ENCODE data around the gene KPRP.

KPRP gene

GRCh38 chr1:152774875-152775274 is 17.1 kb downstream of the KPRP start, which contains the start of gene LCE1F:
TSS of gene LCE1F (plus strand) at chr1:152775140. CDS start at chr1:152776372, 1,232 bp downstream.
- no peak for DNase-seq

DNA sequence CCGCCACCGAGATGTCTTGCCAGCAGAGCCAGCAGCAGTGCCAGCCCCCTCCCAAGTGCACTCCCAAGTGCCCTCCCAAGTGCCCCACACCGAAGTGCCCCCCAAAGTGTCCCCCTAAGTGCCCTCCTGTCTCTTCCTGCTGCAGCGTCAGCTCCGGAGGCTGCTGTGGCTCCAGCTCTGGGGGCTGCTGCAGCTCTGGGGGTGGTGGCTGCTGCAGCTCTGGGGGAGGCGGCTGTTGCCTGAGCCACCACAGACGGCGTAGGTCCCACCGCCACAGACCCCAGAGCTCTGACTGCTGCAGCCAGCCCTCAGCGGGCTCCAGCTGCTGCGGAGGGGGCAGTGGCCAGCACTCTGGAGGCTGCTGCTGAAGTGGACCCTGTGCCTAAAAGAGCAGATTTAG is 18.5 kb downstream of the KPRP start:
- no peak for DNase-seq

DNA sequence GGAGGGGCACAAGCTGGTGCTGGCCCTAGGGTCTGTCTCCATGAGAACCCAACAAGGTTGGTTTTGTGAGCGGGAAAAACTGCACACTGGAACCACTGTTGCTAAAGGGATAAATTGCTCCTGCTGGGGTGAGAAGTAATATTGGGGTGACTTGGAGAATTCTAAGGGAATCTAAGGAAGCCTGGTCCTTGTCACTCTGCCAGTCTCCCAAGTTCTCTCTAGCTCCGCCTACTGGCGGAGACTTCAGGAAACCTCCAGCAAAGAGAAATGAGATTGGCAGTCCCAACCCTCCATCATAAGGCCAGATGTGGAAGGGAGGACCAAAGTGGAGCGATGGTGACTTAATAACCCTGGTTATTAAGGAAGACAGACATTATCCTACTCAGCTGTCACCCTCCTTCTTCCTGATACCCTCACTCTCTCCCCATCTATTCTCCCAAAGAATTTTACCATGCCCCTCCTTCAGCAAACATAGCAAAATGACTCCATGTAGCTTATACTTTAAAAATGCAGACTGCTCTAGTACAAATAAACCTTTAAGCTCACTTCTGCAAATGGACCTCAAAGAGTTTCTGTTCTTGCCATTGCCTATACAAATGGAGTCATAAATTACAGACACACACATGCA is 19.8 kb downstream of the KPRP start:
- DNase-seq, result no peak

DNA sequence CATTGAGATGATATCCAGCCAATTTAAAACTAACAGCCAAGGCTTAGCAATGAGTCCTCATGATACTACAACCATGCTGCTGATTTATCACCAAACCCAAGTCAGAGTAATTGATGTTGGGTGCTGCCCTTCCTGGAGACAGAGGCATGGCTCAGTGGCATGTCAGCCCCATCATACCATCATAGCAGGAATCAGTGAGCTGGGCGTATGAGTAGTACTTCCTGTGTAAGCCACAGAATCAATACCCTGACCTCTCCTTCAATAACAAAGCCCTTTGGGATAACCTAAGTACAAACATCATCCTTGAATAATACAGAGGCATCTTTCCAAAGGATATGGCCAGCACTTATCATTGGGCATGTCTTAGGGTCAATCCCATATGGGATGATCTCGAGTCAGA is 25.3 kb downstream of the KPRP start:
- no peak for DNase-seq

- no peak for DNase-seq
Observed at GRCh38 chr1:152786077-152786476, 28.3 kb downstream of the KPRP start, which contains the start of gene LCE1E. TSS of gene LCE1E (plus strand) at chr1:152786257. CDS start at chr1:152787300, 1,043 bp downstream.

DNA sequence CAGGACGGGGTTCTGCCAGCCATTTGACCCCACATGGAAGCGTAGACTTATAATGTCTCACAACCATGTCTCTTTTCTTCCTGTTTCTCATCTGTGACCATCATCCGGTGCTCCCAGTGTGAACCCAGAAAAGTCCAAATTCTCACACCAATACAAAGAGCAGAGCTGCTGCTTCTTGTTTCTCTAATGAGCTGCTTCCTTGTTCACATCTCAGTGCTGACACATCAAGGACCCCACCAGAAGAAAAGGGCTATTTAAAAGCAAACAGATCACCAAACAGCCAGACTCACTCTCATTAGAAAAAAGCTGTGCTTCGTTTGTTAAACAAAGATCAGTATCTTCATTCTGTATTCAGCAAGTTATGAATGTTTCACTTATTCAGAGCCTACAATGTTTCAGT is 37.9 kb downstream of the KPRP start:
- DNase-seq, result no peak

DNA sequence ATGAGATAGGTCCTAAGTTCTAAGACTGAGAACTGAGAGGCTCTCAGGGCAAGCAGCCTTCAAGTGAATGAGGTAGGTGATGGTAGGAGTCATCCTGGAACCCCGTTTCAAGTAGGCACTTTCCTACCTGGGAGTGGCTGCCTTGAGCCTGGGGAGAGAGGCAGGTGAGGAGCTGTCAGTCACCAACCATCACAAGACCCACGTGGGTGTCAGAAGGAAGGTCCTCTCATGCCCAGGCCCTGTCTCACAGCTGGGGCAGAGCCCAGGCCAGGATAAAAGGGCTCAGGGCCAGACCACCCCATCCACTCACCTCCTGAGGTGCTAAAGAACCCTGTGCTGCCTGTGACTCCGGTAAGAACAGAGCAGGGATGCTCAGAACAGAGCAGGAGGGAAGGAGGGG is 38.6 kb downstream of the KPRP start, which contains the start of gene LCE1D:
Gene LCE1D, plus strand, starts transcription at position 301 of the 400 bp plus-strand sequence. CDS start 1,074 bp downstream, outside the sequence.
- no peak for DNase-seq

GRCh38 chr1:152801333-152801732 is 43.5 kb downstream of the KPRP start:
- no peak for DNase-seq

DNA sequence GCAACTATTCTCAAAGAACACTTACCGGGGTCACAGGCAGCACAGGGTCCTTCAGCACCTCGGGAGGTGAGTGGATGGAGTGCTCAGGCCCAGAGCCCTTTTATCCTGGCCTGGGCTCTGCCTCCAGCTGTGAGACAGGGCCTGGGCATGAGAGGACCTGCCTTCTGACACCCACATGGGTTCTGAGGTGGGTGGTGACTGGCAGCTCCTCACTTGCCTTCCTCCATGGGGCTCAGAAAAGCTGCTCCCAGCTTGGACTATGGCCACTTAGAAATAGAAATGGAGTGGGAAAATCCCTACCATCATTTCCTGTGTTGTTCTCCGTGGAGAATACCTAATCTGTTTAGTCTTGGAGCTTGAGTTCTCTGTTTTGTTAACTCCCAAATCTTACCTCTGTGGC is 48.8 kb downstream of the KPRP start, which contains the start of gene LCE1C:
Gene LCE1C, minus strand, starts transcription at position 76 of the 400 bp plus-strand sequence. CDS start 1,173 bp downstream, outside the sequence.
- no peak for DNase-seq

GRCh38 chr1:152811050-152811449 is 53.2 kb downstream of the KPRP start:
- no peak for DNase-seq
